Mucosa of stomach (tissue), 1 donor: ENCODE measurements around the gene SLIRP.
"Not testable (repeated sequence)": the region's sequence is repeated elsewhere in the genome, so short reads cannot be mapped to it uniquely, and the experiment has no call there.

Experiments
- H3K27me3 ChIP-seq: one replicate; pipeline ENCODE4 v1.7.0; 2013; ENCODE audit warnings: mild to moderate bottlenecking, low read length; ENCODE audit not compliant: control insufficient read depth, insufficient read depth
- H3K36me3 ChIP-seq: one replicate; pipeline ENCODE4 v1.7.0; 2013; ENCODE audit warnings: low read length; ENCODE audit not compliant: control insufficient read depth, insufficient read depth
- H3K4me1 ChIP-seq: one replicate; pipeline ENCODE4 v1.7.0; 2013; ENCODE audit warnings: mild to moderate bottlenecking, low read length; ENCODE audit not compliant: control insufficient read depth, insufficient read depth
- H3K4me3 ChIP-seq: one replicate; pipeline ENCODE4 v1.7.0; 2013; ENCODE audit warnings: low read length
- H3K9ac ChIP-seq: one replicate; pipeline ENCODE4 v1.7.0; 2013; ENCODE audit warnings: mild to moderate bottlenecking, low read length, moderate library complexity
- H3K9me3 ChIP-seq: one replicate; pipeline ENCODE4 v1.7.0; 2013; ENCODE audit warnings: mild to moderate bottlenecking, low read length, moderate library complexity; ENCODE audit not compliant: control insufficient read depth
- donor health status: Pancreatic carcinoma.

Gene SLIRP

GRCh38 chr14:77708749-77709148, 846 bp downstream of the SLIRP start:
- Histone ChIP-seq H3K9me3 (no peaks in the 10 kb centered on the region), H3K4me3 (peak overlapping the region; percentile 96), H3K27me3 (no peaks in the 10 kb centered on the region), H3K36me3 (no peaks in the 10 kb centered on the region), H3K4me1 (peaks cover 4% of the 10 kb centered on the region), H3K9ac (peak overlapping the region; percentile 75)

- Histone ChIP-seq H3K4me1 (peaks cover 4% of the 10 kb centered on the region), H3K4me3 (no peak overlapping the region), H3K9ac (peak overlapping the region; percentile 75), H3K27me3 (no peaks in the 10 kb centered on the region), H3K9me3 (no peaks in the 10 kb centered on the region), H3K36me3 (peaks cover 5% of the 10 kb centered on the region)
Observed at GRCh38 chr14:77709412-77709811, 1.5 kb downstream of the SLIRP start.

- H3K27me3 ChIP-seq = no peaks in the 10 kb centered on the region
- H3K4me3 ChIP-seq = no peak overlapping the region
- H3K9ac ChIP-seq = no peak overlapping the region
- no peaks in the 10 kb centered on the region for H3K9me3 ChIP-seq
- peaks cover 10% of the 10 kb centered on the region for H3K36me3 ChIP-seq
- H3K4me1 ChIP-seq = peaks cover 4% of the 10 kb centered on the region
Observed at GRCh38 chr14:77710364-77710763, 2.5 kb downstream of the SLIRP start.

- Histone ChIP-seq H3K9me3 (no peaks in the 10 kb centered on the region), H3K9ac (no peak overlapping the region), H3K36me3 (peaks cover 10% of the 10 kb centered on the region), H3K27me3 (no peaks in the 10 kb centered on the region), H3K4me3 (no peak overlapping the region), H3K4me1 (no peaks in the 10 kb centered on the region)
Observed at GRCh38 chr14:77714926-77715325, 7.0 kb downstream of the SLIRP start.

GRCh38 chr14:77717608-77718305, 9.9 kb downstream of the SLIRP start:
- H3K4me3 ChIP-seq = no peak overlapping the region
- H3K9ac ChIP-seq = no peak overlapping the region
- H3K9me3 ChIP-seq = no peaks in the 10 kb centered on the region
- H3K27me3 ChIP-seq = no peaks in the 10 kb centered on the region
- H3K4me1 ChIP-seq = no peaks in the 10 kb centered on the region
- peaks cover 17% of the 10 kb centered on the region for H3K36me3 ChIP-seq

- Histone ChIP-seq H3K4me1 (no peaks in the 10 kb centered on the region), H3K9me3 (no peaks in the 10 kb centered on the region), H3K4me3 (no peak overlapping the region), H3K27me3 (no peaks in the 10 kb centered on the region), H3K36me3 (peaks cover 17% of the 10 kb centered on the region), H3K9ac (no peak overlapping the region)
Observed at GRCh38 chr14:77721437-77721836, 13.5 kb downstream of the SLIRP start.

GRCh38 chr14:77722301-77722700, 14.4 kb downstream of the SLIRP start:
- peaks cover 17% of the 10 kb centered on the region for H3K36me3 ChIP-seq

GRCh38 chr14:77730976-77731497, 23.1 kb downstream of the SLIRP start:
- Histone ChIP-seq H3K36me3 (no peaks in the 10 kb centered on the region), H3K9me3 (no peaks in the 10 kb centered on the region)

More at GRCh38 chr14:77722301-77722700, 14.4 kb downstream of the SLIRP start:
- Histone ChIP-seq H3K9me3 (no peaks in the 10 kb centered on the region), H3K4me1 (no peaks in the 10 kb centered on the region), H3K27me3 (no peaks in the 10 kb centered on the region), H3K9ac (no peak overlapping the region), H3K4me3 (no peak overlapping the region)

GRCh38 chr14:77738559-77739250, 30.8 kb downstream of the SLIRP start:
- Histone ChIP-seq H3K36me3 (no peaks in the 10 kb centered on the region), H3K4me1 (no peaks in the 10 kb centered on the region), H3K9me3 (no peaks in the 10 kb centered on the region), H3K4me3 (no peak overlapping the region), H3K27me3 (no peaks in the 10 kb centered on the region), H3K9ac (peak overlapping the region; percentile 41)

More at GRCh38 chr14:77730976-77731497, 23.1 kb downstream of the SLIRP start:
- H3K4me1 ChIP-seq = no peaks in the 10 kb centered on the region
- no peak overlapping the region for H3K9ac ChIP-seq
- H3K4me3 ChIP-seq = no peak overlapping the region
- H3K27me3 ChIP-seq = no peaks in the 10 kb centered on the region

GRCh38 chr14:77741438-77741837, 33.5 kb downstream of the SLIRP start:
- Histone ChIP-seq H3K9ac (no peak overlapping the region), H3K4me1 (peaks cover 13% of the 10 kb centered on the region), H3K27me3 (no peaks in the 10 kb centered on the region), H3K9me3 (no peaks in the 10 kb centered on the region), H3K36me3 (no peaks in the 10 kb centered on the region), H3K4me3 (no peak overlapping the region)

GRCh38 chr14:77746064-77746702, 38.3 kb downstream of the SLIRP start:
- H3K9me3 ChIP-seq = no peaks in the 10 kb centered on the region
- peaks cover 13% of the 10 kb centered on the region for H3K4me1 ChIP-seq
- H3K9ac ChIP-seq = no peak overlapping the region
- H3K27me3 ChIP-seq = no peaks in the 10 kb centered on the region
- no peak overlapping the region for H3K4me3 ChIP-seq
- peaks cover 5% of the 10 kb centered on the region for H3K36me3 ChIP-seq

GRCh38 chr14:77747425-77747824, 39.5 kb downstream of the SLIRP start:
- H3K36me3 ChIP-seq, H3K9ac ChIP-seq, H3K27me3 ChIP-seq, H3K9me3 ChIP-seq, H3K4me3 ChIP-seq: not testable (repeated sequence)
- peaks cover 13% of the 10 kb centered on the region for H3K4me1 ChIP-seq
